ENCODE data around the gene ANAPC10.
A peak's percentile ranks its signal among the peaks of the same experiment; 100 is the strongest.

ANAPC10 gene

DNA sequence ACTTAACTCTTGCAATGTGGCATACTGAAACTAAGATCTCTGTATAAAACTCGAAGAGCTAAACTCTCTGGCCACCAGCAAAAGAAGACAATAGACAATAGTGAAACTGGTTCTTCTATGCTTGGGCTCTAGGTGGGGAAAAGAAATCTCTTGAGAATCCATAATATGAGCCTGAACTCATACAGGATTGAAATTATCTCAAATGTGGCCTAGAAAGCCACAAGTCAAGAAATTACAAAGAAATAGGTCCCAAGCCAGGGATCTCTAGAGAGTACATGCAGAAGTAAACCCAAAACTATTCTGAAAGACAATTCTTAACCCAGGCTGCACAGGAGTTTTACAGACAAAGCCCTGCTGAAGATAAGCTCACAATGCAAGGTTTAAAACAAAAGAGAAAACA lies 127.4 kb downstream of the ANAPC10 start:
- peaks cover 33% of the 10 kb centered on the region for H3K4me1 ChIP-seq (ENCODE audit: low read length)
- peak; percentile 69 for DNase-seq
- H3K9me3 ChIP-seq (replicated peaks; ENCODE audit: insufficient read depth, low read length), result no peaks in the 10 kb centered on the region
- no peaks in the 10 kb centered on the region for H3K79me2 ChIP-seq (ENCODE audit: low read length)
- peak overlapping the region; percentile 23 for H3K4me3 ChIP-seq (ENCODE audit: low read length)
- no peaks in the 10 kb centered on the region for H3K36me3 ChIP-seq (replicated peaks; ENCODE audit: insufficient read depth, low read length)
- no peaks in the 10 kb centered on the region for H4K20me1 ChIP-seq (ENCODE audit: insufficient read depth, low read length)
- H3K4me2 ChIP-seq (ENCODE audit: low read depth, low read length), result peak overlapping the region; percentile 61
- H2AFZ ChIP-seq (ENCODE audit: low read length), result peak overlapping the region; percentile 39
- no peaks in the 10 kb centered on the region for H3K27me3 ChIP-seq (replicated peaks; ENCODE audit: insufficient read depth, low read length)
- peak overlapping the region; percentile 2; the same call in 1 of the 2 replicates for H3K9ac ChIP-seq (ENCODE audit: low read length)
- peaks cover 8% of the 10 kb centered on the region for H3F3A ChIP-seq (ENCODE audit: insufficient read depth, low read length)
- H3K9me2 ChIP-seq (replicated peaks; ENCODE audit: insufficient read depth, low read length), result no peaks in the 10 kb centered on the region
- TF ChIP-seq, protein P1, sequence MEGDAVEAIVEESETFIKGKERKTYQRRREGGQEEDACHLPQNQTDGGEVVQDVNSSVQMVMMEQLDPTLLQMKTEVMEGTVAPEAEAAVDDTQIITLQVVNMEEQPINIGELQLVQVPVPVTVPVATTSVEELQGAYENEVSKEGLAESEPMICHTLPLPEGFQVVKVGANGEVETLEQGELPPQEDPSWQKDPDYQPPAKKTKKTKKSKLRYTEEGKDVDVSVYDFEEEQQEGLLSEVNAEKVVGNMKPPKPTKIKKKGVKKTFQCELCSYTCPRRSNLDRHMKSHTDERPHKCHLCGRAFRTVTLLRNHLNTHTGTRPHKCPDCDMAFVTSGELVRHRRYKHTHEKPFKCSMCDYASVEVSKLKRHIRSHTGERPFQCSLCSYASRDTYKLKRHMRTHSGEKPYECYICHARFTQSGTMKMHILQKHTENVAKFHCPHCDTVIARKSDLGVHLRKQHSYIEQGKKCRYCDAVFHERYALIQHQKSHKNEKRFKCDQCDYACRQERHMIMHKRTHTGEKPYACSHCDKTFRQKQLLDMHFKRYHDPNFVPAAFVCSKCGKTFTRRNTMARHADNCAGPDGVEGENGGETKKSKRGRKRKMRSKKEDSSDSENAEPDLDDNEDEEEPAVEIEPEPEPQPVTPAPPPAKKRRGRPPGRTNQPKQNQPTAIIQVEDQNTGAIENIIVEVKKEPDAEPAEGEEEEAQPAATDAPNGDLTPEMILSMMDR (IDR thresholded peaks at IDR 0.05; ENCODE audit: low read length), result no peak
- TF ChIP-seq EZH2phosphoT487 (IDR thresholded peaks at IDR 0.05; ENCODE audit: low read length) (no peak), EZH2 (optimal IDR thresholded peaks at IDR 0.05; ENCODE audit: low read depth, low read length) (no peak)
- H3K27ac ChIP-seq (ENCODE audit: low read length), result peak overlapping the region; percentile 23; the same call in 1 of the 2 replicates

DNA sequence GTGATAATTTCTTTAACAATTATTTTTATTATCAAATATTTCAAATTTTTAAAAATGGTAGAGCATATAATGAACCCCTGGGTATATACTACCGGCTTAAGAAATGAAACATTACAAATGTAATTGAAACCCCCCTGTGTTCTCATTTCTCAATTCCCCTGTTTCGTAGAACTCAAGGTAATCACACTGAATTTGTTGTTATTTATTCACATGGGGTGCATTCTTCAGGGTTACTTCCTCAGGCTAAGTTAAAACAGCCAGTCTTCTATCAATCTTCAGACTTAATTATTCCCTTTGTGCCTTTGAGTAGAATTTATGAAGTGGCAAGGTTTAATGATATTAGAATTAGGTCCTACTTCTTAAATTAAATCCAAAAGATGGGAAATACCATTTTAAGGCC lies 128.2 kb downstream of the ANAPC10 start:
- TF ChIP-seq EZH2phosphoT487 (IDR thresholded peaks at IDR 0.05; ENCODE audit: low read length), result no peak
- TF ChIP-seq, protein P1 (IDR thresholded peaks at IDR 0.05; ENCODE audit: low read length), result no peak
- TF ChIP-seq EZH2 (optimal IDR thresholded peaks at IDR 0.05; ENCODE audit: low read depth, low read length), result no peak
- Histone ChIP-seq H2AFZ (ENCODE audit: low read length) (no peak overlapping the region), H3K79me2 (ENCODE audit: low read length) (no peaks in the 10 kb centered on the region), H4K20me1 (ENCODE audit: insufficient read depth, low read length) (no peaks in the 10 kb centered on the region), H3K27ac (ENCODE audit: low read length) (no peak overlapping the region), H3K9me3 (replicated peaks; ENCODE audit: insufficient read depth, low read length) (no peaks in the 10 kb centered on the region), H3K36me3 (replicated peaks; ENCODE audit: insufficient read depth, low read length) (no peaks in the 10 kb centered on the region), H3K27me3 (replicated peaks; ENCODE audit: insufficient read depth, low read length) (no peaks in the 10 kb centered on the region), H3K4me3 (ENCODE audit: low read length) (no peak overlapping the region), H3K9ac (ENCODE audit: low read length) (no peak overlapping the region), H3K4me2 (ENCODE audit: low read depth, low read length) (peak overlapping the region; percentile 61), H3K4me1 (ENCODE audit: low read length) (peaks cover 33% of the 10 kb centered on the region), H3F3A (ENCODE audit: insufficient read depth, low read length) (peaks cover 8% of the 10 kb centered on the region), H3K9me2 (replicated peaks; ENCODE audit: insufficient read depth, low read length) (no peaks in the 10 kb centered on the region)
- no peak for DNase-seq

DNA sequence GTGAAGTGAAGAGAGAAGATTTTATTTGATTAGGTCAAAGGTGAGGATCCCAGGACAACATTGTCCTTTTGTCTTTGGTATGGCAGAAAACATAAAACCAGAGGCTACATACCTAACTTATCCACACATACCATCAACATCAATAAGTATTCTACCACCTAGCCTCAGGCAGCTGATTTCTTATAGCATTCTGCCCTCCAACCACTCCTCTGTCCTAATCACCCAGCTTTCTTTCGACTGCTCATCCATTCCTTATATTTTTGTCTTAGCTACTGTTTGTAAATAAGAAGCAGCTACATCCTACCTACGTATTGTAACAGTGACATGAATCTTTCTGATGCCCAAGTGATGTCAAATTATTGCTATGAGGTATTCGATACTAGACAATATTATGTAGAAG lies 129.4 kb downstream of the ANAPC10 start:
- no peaks in the 10 kb centered on the region for H4K20me1 ChIP-seq (ENCODE audit: insufficient read depth, low read length)
- TF ChIP-seq, protein P1 (IDR thresholded peaks at IDR 0.05; ENCODE audit: low read length), result no peak
- no peak for TF ChIP-seq EZH2phosphoT487 (IDR thresholded peaks at IDR 0.05; ENCODE audit: low read length)
- no peak for TF ChIP-seq EZH2 (optimal IDR thresholded peaks at IDR 0.05; ENCODE audit: low read depth, low read length)

More for the DNA sequence above, 129.4 kb downstream of the ANAPC10 start:
- Histone ChIP-seq H3K9me2 (replicated peaks; ENCODE audit: insufficient read depth, low read length) (no peaks in the 10 kb centered on the region), H3K27me3 (replicated peaks; ENCODE audit: insufficient read depth, low read length) (no peaks in the 10 kb centered on the region), H3K4me1 (ENCODE audit: low read length) (peaks cover 33% of the 10 kb centered on the region), H3K4me2 (ENCODE audit: low read depth, low read length) (no peak overlapping the region), H3K27ac (ENCODE audit: low read length) (no peak overlapping the region), H3F3A (ENCODE audit: insufficient read depth, low read length) (peaks cover 8% of the 10 kb centered on the region), H3K9ac (ENCODE audit: low read length) (no peak overlapping the region), H2AFZ (ENCODE audit: low read length) (no peak overlapping the region), H3K9me3 (replicated peaks; ENCODE audit: insufficient read depth, low read length) (no peaks in the 10 kb centered on the region), H3K36me3 (replicated peaks; ENCODE audit: insufficient read depth, low read length) (no peaks in the 10 kb centered on the region), H3K4me3 (ENCODE audit: low read length) (no peak overlapping the region), H3K79me2 (ENCODE audit: low read length) (no peaks in the 10 kb centered on the region)
- DNase-seq, result no peak
